Measurements from ENCODE around the gene DOK4.

DOK4 gene

GRCh38 chr16:57476546-57477410, 9.5 kb downstream of the DOK4 start:
- DNase-seq: no peak

- DNase-seq: peak in 1 of 2 experiments; percentile 44
Observed at GRCh38 chr16:57475711-57476339, 10.5 kb downstream of the DOK4 start.

GRCh38 chr16:57474671-57475661, 11.3 kb downstream of the DOK4 start:
- DNase-seq: no peak

- DNase-seq: no peak
Observed at GRCh38 chr16:57473906-57474305, 12.4 kb downstream of the DOK4 start.

GRCh38 chr16:57473176-57473840, 13.0 kb downstream of the DOK4 start:
- no peak for DNase-seq

- peak in 1 of 2 experiments; percentile 57 for DNase-seq
Observed at GRCh38 chr16:57472665-57473060, 13.6 kb downstream of the DOK4 start.

- no peak for DNase-seq
Observed at GRCh38 chr16:57471852-57472664, 14.2 kb downstream of the DOK4 start.

GRCh38 chr16:57471209-57471608, 15.1 kb downstream of the DOK4 start:
- no peak for DNase-seq

GRCh38 chr16:57470711-57471110, 15.6 kb downstream of the DOK4 start:
- no peak for DNase-seq

GRCh38 chr16:57469917-57470470, 16.3 kb downstream of the DOK4 start:
- no peak for DNase-seq

GRCh38 chr16:57469046-57469445, 17.2 kb downstream of the DOK4 start:
- no peak for DNase-seq

- DNase-seq: no peak
Observed at GRCh38 chr16:57468346-57468745, 17.9 kb downstream of the DOK4 start.

GRCh38 chr16:57464523-57464922, 21.8 kb downstream of the DOK4 start:
- DNase-seq: no peak

- DNase-seq: no peak
Observed at GRCh38 chr16:57462978-57463362, 23.3 kb downstream of the DOK4 start.

- DNase-seq: peak; percentile 69 to 84
Observed at GRCh38 chr16:57462209-57462977, 23.9 kb downstream of the DOK4 start, which contains the start of gene POLR2C. Gene POLR2C, plus strand, starts transcription at chr16:57462679. Its CDS starts 46 bp downstream, at chr16:57462725.

GRCh38 chr16:57452021-57452420, 34.3 kb downstream of the DOK4 start:
- no peak for DNase-seq

GRCh38 chr16:57447186-57447962, 38.9 kb downstream of the DOK4 start, which contains the start of the genes CIAPIN1 and COQ9:
Gene CIAPIN1, minus strand, starts transcription at chr16:57447385. Its CDS starts 6,457 bp downstream, at chr16:57440928.
Gene COQ9, plus strand, starts transcription at chr16:57447479. Its CDS starts 27 bp downstream, at chr16:57447506.
- peak; percentile 88 to 96 for DNase-seq

GRCh38 chr16:57446531-57447185, 39.6 kb downstream of the DOK4 start:
- DNase-seq: peak in 1 of 2 experiments; percentile 37

GRCh38 chr16:57445510-57445909, 40.8 kb downstream of the DOK4 start:
- DNase-seq: no peak

Data from NCI-H524 (cell line).